GM19467 (cell line): ENCODE results near the gene HMGXB3.

Source experiments
- ATAC-seq: cut with Tn5 transposase; IDR thresholded peaks from one replicate; pipeline ENCODE4 v1.9.1; 2021; ENCODE audit warnings: mild to moderate bottlenecking, moderate library complexity; ENCODE audit not compliant: unreplicated experiment

The HMGXB3 gene, protein sequence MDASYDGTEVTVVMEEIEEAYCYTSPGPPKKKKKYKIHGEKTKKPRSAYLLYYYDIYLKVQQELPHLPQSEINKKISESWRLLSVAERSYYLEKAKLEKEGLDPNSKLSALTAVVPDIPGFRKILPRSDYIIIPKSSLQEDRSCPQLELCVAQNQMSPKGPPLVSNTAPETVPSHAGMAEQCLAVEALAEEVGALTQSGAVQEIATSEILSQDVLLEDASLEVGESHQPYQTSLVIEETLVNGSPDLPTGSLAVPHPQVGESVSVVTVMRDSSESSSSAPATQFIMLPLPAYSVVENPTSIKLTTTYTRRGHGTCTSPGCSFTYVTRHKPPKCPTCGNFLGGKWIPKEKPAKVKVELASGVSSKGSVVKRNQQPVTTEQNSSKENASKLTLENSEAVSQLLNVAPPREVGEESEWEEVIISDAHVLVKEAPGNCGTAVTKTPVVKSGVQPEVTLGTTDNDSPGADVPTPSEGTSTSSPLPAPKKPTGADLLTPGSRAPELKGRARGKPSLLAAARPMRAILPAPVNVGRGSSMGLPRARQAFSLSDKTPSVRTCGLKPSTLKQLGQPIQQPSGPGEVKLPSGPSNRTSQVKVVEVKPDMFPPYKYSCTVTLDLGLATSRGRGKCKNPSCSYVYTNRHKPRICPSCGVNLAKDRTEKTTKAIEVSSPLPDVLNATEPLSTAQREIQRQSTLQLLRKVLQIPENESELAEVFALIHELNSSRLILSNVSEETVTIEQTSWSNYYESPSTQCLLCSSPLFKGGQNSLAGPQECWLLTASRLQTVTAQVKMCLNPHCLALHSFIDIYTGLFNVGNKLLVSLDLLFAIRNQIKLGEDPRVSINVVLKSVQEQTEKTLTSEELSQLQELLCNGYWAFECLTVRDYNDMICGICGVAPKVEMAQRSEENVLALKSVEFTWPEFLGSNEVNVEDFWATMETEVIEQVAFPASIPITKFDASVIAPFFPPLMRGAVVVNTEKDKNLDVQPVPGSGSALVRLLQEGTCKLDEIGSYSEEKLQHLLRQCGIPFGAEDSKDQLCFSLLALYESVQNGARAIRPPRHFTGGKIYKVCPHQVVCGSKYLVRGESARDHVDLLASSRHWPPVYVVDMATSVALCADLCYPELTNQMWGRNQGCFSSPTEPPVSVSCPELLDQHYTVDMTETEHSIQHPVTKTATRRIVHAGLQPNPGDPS (N-terminal part only)

DNA sequence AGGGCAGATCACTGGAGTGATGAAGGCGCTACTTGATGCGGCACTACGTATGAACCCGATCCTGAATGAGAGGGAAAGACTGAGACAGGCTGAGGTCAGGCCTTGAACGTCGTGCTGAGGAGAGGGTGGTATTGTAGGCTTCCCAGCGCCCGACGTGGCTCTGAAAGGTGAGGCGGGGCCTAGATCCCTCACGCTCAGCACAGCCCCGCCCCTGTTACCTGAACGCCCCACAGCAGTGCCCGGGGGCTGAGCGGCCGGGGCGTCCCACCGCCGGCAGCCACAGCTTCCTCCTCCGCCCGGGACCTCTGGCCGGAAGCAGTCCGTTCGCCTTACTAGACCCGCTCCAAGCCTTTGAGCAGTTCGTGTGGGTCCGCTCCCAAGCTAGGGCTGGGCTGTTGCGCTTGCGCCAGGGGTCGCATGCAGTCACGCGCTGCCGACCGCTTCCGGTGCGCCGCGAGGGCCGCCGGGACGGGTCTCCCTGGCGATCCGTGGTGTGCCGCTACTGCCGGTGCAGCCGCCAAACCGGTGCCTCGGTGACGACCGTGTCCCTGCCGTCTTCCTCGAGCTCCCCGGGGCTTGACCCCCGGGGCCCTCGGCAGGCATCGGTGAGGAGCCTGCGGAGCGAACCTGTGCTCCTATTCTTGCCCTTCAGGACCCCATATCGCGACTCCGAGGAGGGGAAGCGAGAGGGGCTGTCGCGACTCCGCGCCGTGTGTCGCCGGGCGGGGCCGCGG lies at the start of gene HMGXB3, which contains the start of gene TIGD6:
Gene HMGXB3 (plus strand): TSS at position 484 of the 734 bp plus-strand sequence. CDS start 4,114 bp downstream, outside the sequence.
Gene TIGD6 (minus strand): TSS at position 399 of the 734 bp plus-strand sequence. CDS start 4,306 bp downstream, outside the sequence.
- ATAC-seq = peak; percentile 79

DNA sequence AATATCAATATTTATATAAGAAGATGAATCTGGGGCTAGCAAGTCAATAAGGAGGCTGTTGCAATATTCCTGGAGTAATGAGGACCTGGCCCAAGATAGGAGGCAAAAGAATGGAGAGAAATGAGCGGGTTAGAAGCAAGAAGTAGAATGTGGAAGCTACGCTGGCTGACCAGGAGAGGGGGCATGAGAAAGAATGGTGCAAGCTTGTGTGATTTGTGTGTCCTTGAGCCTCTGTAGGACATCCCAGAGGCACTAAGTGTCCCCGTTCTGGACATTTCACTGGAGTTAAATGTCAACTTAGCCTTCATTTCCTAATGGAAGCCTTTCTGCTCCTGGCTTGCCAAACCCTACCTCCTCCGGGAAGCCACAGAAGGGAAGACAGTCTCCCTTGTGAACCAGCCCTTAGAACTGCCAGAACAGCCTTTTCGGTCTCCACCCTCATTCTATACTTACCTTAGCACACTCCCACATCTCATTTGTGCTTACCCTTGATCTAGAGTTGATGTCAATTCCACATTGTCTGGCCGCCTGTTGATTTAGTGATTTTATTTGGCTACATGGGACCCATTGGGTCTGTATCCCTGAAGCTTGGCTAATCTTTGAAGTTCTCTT lies 49.3 kb upstream of the HMGXB3 start:
- ATAC-seq = no peak

DNA sequence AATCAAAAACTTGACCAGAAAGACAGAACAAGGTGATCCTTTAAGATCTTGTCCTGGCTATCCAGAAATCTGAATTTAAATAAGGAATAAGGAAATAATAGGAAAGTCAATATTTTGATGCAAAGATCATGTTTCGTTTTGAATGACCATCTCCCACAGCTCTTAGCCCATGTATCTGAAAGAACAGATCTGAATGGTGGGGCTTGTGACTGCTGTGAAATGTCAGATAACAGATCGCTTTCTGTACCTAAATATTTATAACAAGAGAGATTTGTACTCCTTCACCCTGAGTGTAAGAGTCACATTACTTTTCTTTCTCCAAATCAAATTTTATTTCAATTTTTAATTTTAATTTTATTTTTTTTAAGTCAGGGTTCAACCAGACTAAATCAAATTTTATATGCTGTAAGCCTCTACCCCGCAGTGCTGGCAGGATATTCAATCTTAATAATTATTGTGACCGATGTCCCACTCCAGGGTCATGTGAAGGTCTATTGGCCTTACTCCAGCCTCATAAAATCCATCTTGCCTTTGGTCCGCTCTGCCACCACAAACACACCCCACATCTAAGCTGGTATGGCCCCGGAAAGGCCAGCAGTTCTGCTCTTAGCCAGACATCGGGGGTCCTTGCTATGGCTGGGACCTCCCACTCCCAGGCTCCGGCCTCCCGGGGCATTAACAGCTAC lies 47.0 kb upstream of the HMGXB3 start:
- no peak for ATAC-seq

DNA sequence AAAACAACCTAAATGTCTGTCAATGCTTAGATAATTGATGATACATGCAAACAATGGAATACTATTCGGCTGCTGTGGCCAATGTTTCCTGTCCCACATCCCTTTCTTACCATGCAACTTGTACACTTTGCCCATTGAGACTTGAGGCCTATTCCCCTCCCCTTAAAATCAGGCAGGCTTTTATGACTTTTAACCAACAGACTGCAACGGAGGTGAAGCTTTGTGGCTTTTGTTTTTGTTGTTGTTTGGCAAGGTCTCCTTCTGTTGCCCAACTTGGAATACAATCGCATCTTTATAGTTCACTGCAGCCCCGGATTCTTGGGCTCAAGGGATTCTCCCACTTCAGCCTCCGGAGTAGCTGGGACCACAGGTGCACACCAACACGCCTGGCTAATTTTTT lies 45.7 kb upstream of the HMGXB3 start:
- ATAC-seq = no peak

DNA sequence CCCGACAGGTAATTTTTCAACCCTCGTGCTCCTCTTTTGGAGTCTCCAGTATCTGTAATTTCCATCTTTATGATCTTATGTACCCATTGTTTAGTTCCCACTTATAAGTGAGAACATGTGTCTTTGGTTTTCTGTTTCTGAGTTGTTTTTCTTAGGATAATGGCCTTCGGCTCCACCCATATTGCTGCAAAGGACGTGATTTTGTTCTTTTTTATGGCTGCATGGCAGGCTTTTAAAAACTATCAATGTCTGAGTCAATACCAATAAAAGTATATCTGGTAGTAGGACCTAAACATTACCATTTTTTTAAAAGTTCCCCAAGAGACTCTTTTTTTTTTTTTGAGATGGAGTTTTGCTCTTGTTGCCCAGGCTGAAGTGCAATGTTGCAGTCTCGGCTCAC lies 43.9 kb upstream of the HMGXB3 start:
- ATAC-seq = no peak

DNA sequence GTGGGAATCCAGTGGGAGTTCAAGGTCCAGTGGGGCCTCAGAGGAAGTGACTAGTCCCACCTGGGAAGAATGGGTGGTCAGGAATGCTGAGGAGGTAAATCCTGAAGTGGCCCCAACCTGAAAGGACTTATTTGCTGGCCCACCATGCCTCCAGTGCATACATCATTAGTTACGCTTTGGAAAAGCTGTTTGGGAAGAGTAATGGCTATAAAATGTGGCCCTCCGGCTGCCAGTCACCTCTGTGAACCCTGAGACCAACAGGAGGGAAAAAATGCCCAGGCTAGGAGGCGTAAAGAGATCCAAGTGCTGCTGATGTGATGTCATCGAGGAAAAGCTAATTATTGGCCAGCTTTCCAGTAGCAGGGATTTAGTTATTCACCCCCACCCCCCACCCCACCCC lies 42.7 kb upstream of the HMGXB3 start:
- no peak for ATAC-seq

DNA sequence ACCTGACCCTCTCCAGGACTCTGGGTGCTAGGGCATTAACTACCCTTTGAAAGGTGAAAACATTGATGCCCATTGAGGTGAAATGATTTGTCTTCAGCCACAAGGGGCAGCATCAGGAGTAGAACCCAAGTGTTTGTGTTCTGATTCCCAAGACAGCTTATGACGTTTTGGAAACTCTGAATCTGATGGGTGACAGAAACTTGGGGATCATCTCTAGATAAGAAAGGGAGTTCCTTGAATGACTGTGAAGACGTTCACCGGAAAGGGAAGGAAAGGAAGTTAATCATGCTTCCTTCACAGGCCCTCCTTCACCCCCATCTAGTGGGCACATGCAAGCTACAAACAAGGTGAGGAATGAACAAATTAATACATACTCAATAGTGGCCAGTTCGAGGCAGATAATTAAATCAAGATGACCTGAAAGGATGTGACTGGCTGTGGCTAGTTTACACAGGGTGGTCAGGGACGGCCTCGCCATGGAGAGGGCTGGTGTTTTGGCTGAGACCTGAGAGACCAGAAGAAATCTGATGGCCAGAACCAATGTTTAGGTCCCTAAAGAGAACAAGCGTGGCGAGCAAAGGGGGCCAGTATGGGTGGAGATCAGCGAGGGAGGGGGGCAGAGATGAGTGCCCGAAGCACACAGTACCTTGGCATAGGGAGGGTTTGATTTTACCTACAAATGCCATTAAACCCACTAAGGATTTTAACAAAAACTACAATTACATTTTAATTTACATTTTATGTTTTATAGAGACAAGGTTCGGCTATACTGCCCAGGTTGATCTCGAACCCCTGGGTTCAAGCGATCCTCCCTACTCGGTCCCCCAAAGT lies 40.9 kb upstream of the HMGXB3 start:
- no peak for ATAC-seq

DNA sequence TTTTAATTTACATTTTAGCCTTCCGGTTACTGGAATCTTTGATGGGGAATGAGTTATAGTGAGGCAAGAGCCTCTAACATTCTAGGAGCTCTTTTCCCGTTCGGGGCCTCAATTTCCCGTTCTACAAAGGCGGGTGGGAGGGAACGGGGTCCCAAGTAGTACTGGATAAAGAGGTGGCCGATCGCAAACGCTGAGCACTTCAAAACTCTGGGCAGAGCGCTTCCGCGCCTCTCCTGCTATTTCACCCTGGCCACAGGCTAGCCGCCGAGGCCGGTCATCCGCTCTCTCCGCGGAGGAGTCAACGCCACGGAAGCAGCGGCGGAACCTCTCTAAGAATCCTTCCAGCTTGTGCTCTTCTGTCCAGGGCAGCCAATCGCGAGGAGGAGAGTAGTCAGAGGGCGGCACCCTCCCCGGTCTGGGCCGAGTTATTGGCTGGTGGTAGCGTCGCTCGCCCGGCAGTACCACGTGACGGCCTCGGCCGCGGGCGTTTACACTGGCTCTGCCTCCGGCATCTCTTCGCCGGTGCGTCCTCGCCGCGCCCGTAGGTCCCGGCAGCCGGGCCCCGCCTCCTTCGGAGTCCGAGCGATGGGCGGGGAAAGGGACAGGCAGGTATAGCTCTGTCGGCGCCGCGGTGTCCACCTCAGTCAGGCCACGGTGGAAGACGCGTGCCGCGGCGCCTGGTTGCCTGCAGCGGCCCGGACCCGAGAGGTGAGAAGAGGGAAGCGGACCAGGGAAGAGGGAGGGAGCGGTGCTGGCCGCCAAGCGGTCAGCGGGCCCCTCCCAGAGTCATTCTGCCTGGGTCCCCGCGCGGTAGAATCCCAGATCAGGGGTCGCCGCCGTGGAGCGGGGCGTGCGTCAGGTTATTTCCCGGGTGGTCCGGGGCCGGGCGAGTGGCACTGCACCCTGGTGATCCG lies 40.0 kb upstream of the HMGXB3 start, which contains the start of gene SLC26A2:
Gene SLC26A2 (plus strand): TSS at position 487 of the 914 bp plus-strand sequence. CDS start 16,895 bp downstream, outside the sequence.
- peak; percentile 99 for ATAC-seq

DNA sequence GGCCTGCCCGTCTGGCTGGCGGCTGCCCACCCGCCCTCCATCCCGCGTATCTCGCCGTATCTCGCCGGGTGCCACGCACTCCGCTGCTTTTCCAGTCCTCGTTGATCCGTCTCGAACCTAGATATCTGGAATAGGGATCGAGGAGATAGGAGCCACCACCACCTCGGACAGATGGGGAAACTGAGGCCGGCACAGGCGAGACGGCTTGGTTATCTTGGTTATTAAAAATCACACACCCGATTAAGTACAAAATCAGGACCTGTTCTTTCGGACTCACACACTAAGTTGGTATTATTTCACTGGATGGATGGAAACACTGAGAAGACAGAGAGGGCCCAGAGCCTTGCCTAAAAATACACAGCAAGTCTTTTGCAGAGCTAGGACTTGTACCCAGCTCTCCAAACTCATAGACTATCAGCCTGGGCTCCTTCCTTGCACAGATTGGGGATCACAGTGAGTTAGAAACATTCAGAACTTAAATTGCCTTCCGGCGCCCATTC lies 39.3 kb upstream of the HMGXB3 start:
- no peak for ATAC-seq

DNA sequence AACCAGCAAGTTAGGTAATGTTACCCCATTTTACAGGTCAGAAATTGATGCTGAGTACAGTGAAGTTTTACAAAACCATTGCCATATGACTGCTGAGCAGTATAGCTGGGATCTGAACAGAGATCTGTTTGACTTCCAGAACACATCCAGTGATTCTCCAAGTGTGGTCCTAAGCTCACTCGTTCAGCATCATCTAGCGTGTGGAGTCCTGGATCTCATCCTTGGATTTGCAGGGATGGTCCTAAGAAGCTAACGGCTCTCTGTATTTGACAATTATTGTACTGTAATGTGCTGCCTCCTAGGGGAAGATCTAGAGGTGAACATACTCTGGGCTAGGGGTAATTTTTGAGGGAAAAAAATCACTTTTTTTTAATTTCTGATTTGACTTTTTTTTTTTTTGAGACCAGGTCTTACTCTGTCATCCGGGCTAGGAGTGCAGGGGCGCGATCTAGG lies 38.6 kb upstream of the HMGXB3 start:
- no peak for ATAC-seq

DNA sequence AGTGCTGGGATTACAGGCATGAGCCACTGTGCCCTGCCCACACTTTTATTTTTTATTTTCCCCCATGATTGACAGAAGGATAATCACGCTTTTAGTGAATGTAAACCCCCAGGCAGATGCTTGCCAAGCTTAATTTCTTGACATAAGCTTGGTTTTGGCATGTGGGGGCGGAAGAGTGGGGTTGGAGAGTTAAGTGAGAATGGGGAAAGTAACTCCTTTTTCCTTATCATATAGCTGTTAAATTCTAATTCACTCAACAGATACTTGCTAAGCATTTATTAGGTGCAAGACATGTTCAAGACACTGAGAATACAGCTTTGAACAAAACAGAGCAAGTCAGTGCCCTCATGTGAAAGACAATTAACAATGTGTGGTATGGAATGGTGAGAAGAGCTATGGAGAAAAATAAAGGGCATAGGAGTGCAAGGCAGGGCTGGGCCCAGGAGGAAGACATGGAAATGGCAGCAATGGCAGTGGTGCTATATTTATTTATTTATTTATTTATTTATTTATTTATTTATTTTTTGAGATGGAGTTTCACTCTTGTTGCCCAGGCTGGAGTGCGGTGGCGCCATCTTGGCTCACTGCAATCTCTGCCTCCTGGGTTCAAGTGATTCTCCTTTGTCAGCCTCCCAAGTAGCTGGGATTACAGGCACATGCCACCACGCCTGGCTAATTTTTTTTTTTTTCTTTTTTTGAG lies 37.8 kb upstream of the HMGXB3 start:
- ATAC-seq = no peak

DNA sequence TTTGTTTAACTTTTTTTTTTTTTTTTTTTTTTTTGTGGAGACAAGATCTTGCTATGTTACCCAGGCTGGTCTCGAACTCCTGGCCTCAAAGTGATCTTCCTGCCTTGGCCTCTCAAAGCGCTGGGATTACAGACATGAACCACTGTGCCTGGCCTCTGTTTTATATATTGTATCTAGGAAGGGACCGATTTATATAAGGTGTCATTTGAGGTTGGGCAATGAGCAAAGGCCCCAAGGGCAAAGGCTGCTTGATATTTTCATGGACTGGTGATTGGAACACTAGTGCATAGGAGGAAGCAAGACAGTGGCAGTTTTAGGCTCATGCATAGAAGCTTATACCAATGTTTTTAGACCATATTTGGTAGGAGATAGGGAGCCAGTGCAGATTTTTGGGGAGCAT lies 36.8 kb upstream of the HMGXB3 start:
- ATAC-seq = no peak

DNA sequence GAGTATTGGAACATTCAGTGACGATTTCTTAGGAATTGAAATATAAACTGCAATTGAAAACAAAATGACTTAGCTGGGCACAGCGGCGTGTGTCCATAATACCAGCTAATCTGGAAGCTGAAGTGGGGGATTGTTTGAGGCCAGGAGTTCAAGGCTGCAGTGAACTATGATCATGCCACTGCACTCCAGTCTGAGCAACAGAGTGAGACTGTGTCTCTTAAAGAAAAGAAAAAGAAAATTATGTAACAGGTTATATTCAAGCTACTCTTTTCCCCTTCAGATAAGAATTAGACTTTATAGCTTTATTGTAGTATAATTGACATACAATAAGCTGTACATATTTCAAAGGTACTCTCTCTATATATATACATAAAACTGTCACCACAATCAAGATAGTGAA lies 33.6 kb upstream of the HMGXB3 start:
- no peak for ATAC-seq

DNA sequence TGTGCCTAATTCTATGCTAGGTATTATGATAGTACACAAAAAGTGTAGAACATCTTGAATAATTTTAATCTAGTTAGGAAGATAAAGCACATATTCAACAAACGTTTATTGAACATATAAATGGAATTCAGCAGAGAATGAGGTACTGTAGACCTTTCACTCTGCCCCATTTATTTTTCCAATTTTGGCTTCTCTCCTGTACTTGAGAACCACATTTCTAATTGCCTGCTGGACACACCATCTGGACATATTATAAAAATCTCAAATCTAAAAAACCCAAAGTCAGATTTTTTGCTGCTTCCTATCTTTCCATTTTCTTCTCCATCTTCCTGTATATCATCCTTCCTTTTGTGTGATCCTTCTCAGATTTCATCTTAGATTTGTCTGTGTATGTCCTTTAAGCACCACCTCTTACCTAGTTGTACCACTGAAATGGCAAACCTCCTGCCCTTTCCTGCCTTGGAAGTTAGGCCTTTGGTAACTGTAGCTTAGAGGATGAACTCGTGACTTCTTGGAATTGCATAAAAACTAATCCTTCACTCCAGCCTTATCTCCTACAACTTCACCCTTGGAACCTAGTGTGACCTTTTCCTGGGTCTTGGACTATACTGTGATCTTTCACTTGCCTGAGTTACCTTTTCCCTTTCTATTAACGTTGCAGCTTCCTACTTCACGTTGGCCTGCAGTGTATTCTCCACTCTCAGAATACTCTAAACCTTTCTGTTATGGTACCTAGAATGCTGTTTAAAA lies 31.2 kb upstream of the HMGXB3 start:
- no peak for ATAC-seq

DNA sequence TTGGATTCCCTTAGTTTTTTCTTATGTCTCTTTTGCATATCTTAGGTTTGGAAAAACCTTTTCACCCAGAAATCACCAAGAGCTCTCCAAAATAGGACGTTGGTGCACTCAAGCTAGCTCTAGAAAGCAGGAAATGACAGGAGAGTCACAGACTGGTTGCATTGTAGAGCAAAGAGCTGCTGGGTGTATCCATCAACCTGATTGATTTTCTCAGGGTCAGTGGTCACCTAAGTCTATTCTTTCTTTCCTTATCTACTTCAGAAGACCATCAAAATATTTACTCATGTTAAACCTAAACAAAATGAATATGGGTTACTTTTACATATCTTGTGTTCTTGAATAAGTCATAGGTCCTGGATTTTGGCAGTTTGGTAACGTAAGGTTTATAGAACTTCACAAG lies 25.1 kb upstream of the HMGXB3 start:
- ATAC-seq = no peak

DNA sequence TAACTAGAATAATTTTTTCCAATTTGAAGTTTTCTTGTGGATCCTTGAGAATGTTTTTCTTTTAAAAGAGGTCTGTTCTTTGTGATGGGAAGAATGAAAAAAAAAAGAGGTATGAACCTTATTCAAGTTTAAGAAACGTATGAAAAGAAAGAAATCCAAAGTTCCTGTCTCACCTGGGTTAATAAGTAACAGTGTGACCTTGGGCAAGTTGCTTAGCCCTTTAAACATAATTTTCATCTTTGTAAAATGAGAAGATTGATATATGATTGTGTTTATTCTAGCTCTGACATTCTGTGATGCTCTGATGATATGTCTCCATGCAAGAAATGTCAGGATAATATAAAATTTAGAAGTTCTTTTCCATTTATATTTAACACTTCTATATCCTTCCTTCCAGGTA lies 20.6 kb upstream of the HMGXB3 start:
- no peak for ATAC-seq
